Measurements from ENCODE around the gene MMUT. TPM values are rescaled to one million over a fixed set of nuclear protein-coding genes. Genes with fewer than 3 reads are reported as not detected.
A peak's percentile ranks its signal among the peaks of the same experiment; 100 is the strongest.
"Not testable (repeated sequence)": the region's sequence is repeated elsewhere in the genome, so short reads cannot be mapped to it uniquely, and the experiment has no call there.

MMUT gene
- total RNA-seq, 1 experiment from 2014 or later, result 11.1 TPM

DNA sequence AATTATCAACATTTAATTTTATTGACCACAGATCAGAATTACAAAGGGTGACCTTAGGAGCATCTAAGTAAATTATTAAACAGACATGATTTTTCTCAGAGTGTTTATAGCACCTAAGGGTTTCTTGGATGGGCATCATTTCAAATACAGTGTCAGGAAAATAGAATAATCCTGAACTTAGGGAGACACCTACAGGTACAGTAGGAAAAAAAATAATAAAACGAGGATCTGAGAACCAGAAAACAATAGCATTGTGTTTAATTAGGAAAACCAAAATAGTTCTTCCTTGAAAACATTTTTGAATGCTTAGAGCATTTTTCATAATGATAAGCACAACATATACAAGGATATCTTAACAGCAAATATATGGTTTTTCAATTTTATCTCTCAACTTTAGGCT lies 39.2 kb downstream of the MMUT start:
- peak; percentile 12 for DNase-seq (ENCODE audit: low spot score)

- DNase-seq (ENCODE audit: low spot score), result no peak
Observed at GRCh38 chr6:49416195-49416594, 46.9 kb downstream of the MMUT start.

GRCh38 chr6:49415358-49415757 lies 47.7 kb downstream of the MMUT start:
- no peak for DNase-seq (ENCODE audit: low spot score)

- no peak for DNase-seq (ENCODE audit: low spot score)
Observed at GRCh38 chr6:49410564-49410963, 52.5 kb downstream of the MMUT start.

DNA sequence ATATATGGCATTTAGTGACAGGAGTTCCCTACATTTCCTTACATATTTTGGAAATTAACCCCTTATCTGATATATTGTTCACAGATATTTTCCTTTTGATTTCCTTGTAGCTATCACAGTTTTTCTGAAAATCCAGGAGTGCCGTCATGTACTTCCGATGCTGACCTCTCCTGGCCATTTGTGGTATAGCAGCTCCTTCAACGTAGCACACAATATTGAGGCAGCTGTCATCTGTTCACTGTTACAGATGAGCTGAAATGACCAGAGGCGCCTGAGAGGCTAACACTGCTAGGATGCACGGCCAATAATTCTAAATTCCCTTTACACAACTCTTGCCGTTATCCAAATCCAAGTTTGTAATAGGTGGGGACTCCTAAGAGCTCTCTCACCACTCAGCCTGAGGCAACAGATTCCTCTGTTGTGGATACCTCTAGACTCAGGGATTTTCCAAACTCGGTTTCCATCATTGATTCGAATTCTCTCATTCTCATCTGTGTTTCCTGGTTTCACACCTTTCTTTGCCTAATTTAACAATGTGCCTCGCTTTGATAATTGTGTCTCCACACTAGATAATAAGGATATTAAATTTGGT lies 53.0 kb downstream of the MMUT start:
- DNase-seq (ENCODE audit: low spot score), result peak; percentile 69

DNA sequence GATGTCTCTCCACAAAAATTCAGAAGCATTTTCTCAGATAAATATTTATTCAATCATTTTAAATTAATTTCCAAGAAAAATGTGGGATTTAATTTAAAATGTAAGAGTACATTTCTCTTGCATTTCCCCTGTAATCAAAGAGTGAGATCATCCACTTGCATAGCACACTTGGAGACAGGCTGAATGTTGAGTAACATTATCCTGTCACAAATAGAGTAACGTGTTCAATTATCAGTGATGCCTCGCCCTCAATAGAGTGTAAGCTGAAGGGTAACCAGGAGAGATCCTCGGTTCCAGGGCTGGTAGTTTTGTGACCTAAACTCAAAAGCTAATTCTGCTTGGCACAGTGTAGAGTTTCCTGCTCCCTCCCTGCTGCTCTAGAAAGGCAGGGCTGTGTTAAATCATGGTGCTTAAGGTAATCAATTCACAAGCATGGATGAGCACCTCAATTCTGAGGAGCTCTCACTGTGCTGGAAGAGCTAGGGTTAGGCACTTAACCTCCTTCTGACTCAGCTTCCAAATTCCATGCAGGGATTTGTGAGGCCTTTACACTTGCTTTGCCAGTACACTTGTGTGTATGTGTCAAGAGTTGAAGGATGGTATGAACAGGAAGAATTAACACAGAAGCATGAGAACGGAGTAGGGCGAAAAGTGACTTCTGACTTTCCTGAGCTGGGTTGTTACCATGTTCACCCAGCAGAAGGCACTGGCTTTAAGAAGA lies 56.6 kb downstream of the MMUT start:
- no peak for DNase-seq (ENCODE audit: low spot score)

GRCh38 chr6:49401063-49401462 lies 62.0 kb downstream of the MMUT start:
- no peak for DNase-seq (ENCODE audit: low spot score)

GRCh38 chr6:49386667-49387508 lies 76.2 kb downstream of the MMUT start:
- not testable (repeated sequence) for DNase-seq (ENCODE audit: low spot score)

GRCh38 chr6:49384904-49385303 lies 78.1 kb downstream of the MMUT start:
- DNase-seq (ENCODE audit: low spot score), result no peak

Other genes with a start within 250 kb of the MMUT start
- 16.1 and 22.8 TPM in 2 replicates for gene CENPQ, start 117 bp upstream of the MMUT start, total RNA-seq (2014; rRNA removed; shearing (Covaris generic))
- gene GLYATL3, start 36.7 kb upstream of the MMUT start, total RNA-seq (2014; rRNA removed; shearing (Covaris generic)), result not detected in 2 replicates
- 2.6 and 2.9 TPM in 2 replicates for gene C6orf141, start 87.4 kb upstream of the MMUT start, total RNA-seq (2014; rRNA removed; shearing (Covaris generic))
- gene RHAG, start 173.6 kb upstream of the MMUT start, total RNA-seq (2014; rRNA removed; shearing (Covaris generic)), result not detected in 2 replicates

All from H4 (cell line).